Measurements from ENCODE around the gene BHLHE40. TPM values are rescaled to one million over a fixed set of nuclear protein-coding genes. Genes with fewer than 3 reads are reported as not detected.
A peak's percentile ranks its signal among the peaks of the same experiment; 100 is the strongest.

The BHLHE40 gene
- total and polyA plus RNA-seq, 2 of the 13 experiments (the other 11 are each of a cell fraction or from before 2014, with no cell fraction given), result 1.8 to 51.0 TPM

- peak; percentile 83 for TF ChIP-seq ZBTB44 (CRISPR knock-in tag; IDR thresholded peaks at IDR 0.05)
- peak; percentile 98 for TF ChIP-seq HDAC2 (CRISPR knock-in tag; IDR thresholded peaks at IDR 0.05)
- TF ChIP-seq ZNF138 (CRISPR knock-in tag; IDR thresholded peaks at IDR 0.05; ENCODE audit: low read depth), result peak; percentile 44; the same call in 1 of the 2 replicates
- TF ChIP-seq ZNF274 (CRISPR knock-in tag; IDR thresholded peaks at IDR 0.05), result peak; percentile 98
- no peak for TF ChIP-seq FOXM1 (CRISPR knock-in tag; IDR thresholded peaks at IDR 0.05)
- TF ChIP-seq SP2 (CRISPR knock-in tag; IDR thresholded peaks at IDR 0.05), result 0 out of 2 replicates have a peak, but pooled peaks have one; percentile 43
- TF ChIP-seq ZNF878 (CRISPR knock-in tag; IDR thresholded peaks at IDR 0.05), result peak; percentile 90
- TF ChIP-seq THRA (CRISPR knock-in tag; IDR thresholded peaks at IDR 0.05; ENCODE audit: borderline replicate concordance), result peak; percentile 98
- TF ChIP-seq UBTF (CRISPR knock-in tag; IDR thresholded peaks at IDR 0.05), result peak; percentile 98
- peak; percentile 96 for TF ChIP-seq NFKBIZ (CRISPR knock-in tag; IDR thresholded peaks at IDR 0.05)
- TF ChIP-seq MAF1 (CRISPR knock-in tag; IDR thresholded peaks at IDR 0.05; ENCODE audit: borderline replicate concordance), result peak; percentile 81; the same call in 1 of the 2 replicates
- 0 out of 2 replicates have a peak, but pooled peaks have one; percentile 41 for TF ChIP-seq ZSCAN20 (CRISPR knock-in tag; IDR thresholded peaks at IDR 0.05; ENCODE audit: borderline replicate concordance)
- peak; percentile 67 for TF ChIP-seq ASH2L (IDR thresholded peaks at IDR 0.05; ENCODE audit: insufficient read length, low read depth, low read length)
- peak; percentile 79; the same call in 1 of the 2 replicates for TF ChIP-seq THAP7 (CRISPR knock-in tag; IDR thresholded peaks at IDR 0.05)
- no peak for TF ChIP-seq TEAD2 (CRISPR knock-in tag; IDR thresholded peaks at IDR 0.05)
- TF ChIP-seq SCMH1 (CRISPR knock-in tag; IDR thresholded peaks at IDR 0.05; ENCODE audit: borderline replicate concordance), result no peak
- peak; percentile 71 for TF ChIP-seq RCOR2 (CRISPR knock-in tag; IDR thresholded peaks at IDR 0.05)
- TF ChIP-seq ZNF597 (CRISPR knock-in tag; IDR thresholded peaks at IDR 0.05), result no peak
- TF ChIP-seq ZNF784 (CRISPR knock-in tag; IDR thresholded peaks at IDR 0.05; ENCODE audit: borderline replicate concordance), result peak; percentile 86; the same call in 1 of the 2 replicates
- TF ChIP-seq ZNF441 (CRISPR knock-in tag; IDR thresholded peaks at IDR 0.05; ENCODE audit: borderline replicate concordance), result peak; percentile 83; the same call in 1 of the 2 replicates
- TF ChIP-seq FOSL1 (CRISPR knock-in tag; IDR thresholded peaks at IDR 0.05; ENCODE audit: borderline replicate concordance), result peak; percentile 51; the same call in 1 of the 2 replicates
These were observed 7.7 kb downstream of the BHLHE40 start (continued) for GRCh38 chr3:4986782-4987537.
